GM06990 (cell line): ENCODE measurements around the gene NBEA.

Experiments
- DNase-seq: peaks from one replicate; pipeline ENCODE4 v3.0.0-alpha.2; 2011; ENCODE audit not compliant: insufficient read length; ENCODE audit errors: extremely low read depth
- H3K27me3 ChIP-seq: replicated peaks from 2 replicates; pipeline ENCODE4 v1.6.0; 2011; ENCODE audit warnings: low read length; ENCODE audit not compliant: control insufficient read depth, insufficient read depth
- H3K36me3 ChIP-seq: 2 replicates; pipeline ENCODE4 v1.5.1; 2011; ENCODE audit warnings: low read length; ENCODE audit not compliant: control insufficient read depth, insufficient read depth
- H3K4me3 ChIP-seq: replicated peaks from 2 replicates; pipeline ENCODE4 v1.5.1; 2011; ENCODE audit warnings: low read depth, mild to moderate bottlenecking, control low read depth, low read length
- CTCF ChIP-seq: IDR thresholded peaks from 2 replicates; pipeline ENCODE4 v1.5.1; 2011; ENCODE audit warnings: low read length, control low read depth, mild to moderate bottlenecking, inconsistent platforms; ENCODE audit not compliant: insufficient read depth, poor library complexity, severe bottlenecking

The NBEA gene

GRCh38 chr13:35518337-35518946, 576.4 kb downstream of the NBEA start:
- no peak for DNase-seq
- Histone ChIP-seq H3K36me3 (no peaks in the 10 kb centered on the region), H3K4me3 (no peak overlapping the region), H3K27me3 (no peaks in the 10 kb centered on the region)
- TF ChIP-seq CTCF: no peak

- Histone ChIP-seq H3K27me3 (no peaks in the 10 kb centered on the region), H3K36me3 (no peaks in the 10 kb centered on the region), H3K4me3 (no peak overlapping the region)
- TF ChIP-seq CTCF: no peak
- no peak for DNase-seq
These were observed 582.1 kb downstream of the NBEA start for GRCh38 chr13:35524171-35524570.

- DNase-seq: no peak
- H3K4me3 ChIP-seq: no peak overlapping the region
- no peaks in the 10 kb centered on the region for H3K36me3 ChIP-seq
- no peak for TF ChIP-seq CTCF
- H3K27me3 ChIP-seq: no peaks in the 10 kb centered on the region
These were observed 584.5 kb downstream of the NBEA start for GRCh38 chr13:35526577-35526976.

GRCh38 chr13:35527451-35527850, 585.4 kb downstream of the NBEA start:
- no peak for DNase-seq
- no peak for TF ChIP-seq CTCF
- no peak overlapping the region for H3K4me3 ChIP-seq
- no peaks in the 10 kb centered on the region for H3K36me3 ChIP-seq
- H3K27me3 ChIP-seq: no peaks in the 10 kb centered on the region

- no peak for DNase-seq
- Histone ChIP-seq H3K4me3 (no peak overlapping the region), H3K36me3 (no peaks in the 10 kb centered on the region), H3K27me3 (no peaks in the 10 kb centered on the region)
- no peak for TF ChIP-seq CTCF
These were observed 588.1 kb downstream of the NBEA start for GRCh38 chr13:35530147-35530546.

GRCh38 chr13:35530581-35530980, 588.5 kb downstream of the NBEA start:
- H3K36me3 ChIP-seq: no peaks in the 10 kb centered on the region
- H3K27me3 ChIP-seq: no peaks in the 10 kb centered on the region
- no peak for DNase-seq
- no peak overlapping the region for H3K4me3 ChIP-seq
- TF ChIP-seq CTCF: no peak
